Spinal cord (tissue), 10 donors: Measurements from ENCODE around the gene CFAP97. TPM values are rescaled to one million over a fixed set of nuclear protein-coding genes. Genes with fewer than 3 reads are reported as not detected.

Source experiments
- DNase-seq, 6 donors: peaks; one replicate each; pipeline versions ENCODE4 v3.0.0 to v3.0.0-alpha.2; 2013 to 2015; ENCODE audit warnings: low spot score in 6 of 6, low read depth in 4 of 6
- H3K27ac ChIP-seq: one replicate; pipeline ENCODE4 v1.5.1; 2013; ENCODE audit warnings: low read depth, low read length, control low read depth
- H3K27me3 ChIP-seq: one replicate; pipeline ENCODE4 v1.6.1; 2013; ENCODE audit warnings: low read length; ENCODE audit not compliant: control insufficient read depth, insufficient read depth
- H3K36me3 ChIP-seq: one replicate; pipeline ENCODE4 v1.6.1; 2013; ENCODE audit warnings: low read length; ENCODE audit not compliant: control insufficient read depth, insufficient read depth
- H3K4me1 ChIP-seq: one replicate; pipeline ENCODE4 v1.6.1; 2013; ENCODE audit warnings: low read length; ENCODE audit not compliant: control insufficient read depth, insufficient read depth
- H3K4me3 ChIP-seq: one replicate; pipeline ENCODE4 v1.5.1; 2013; ENCODE audit warnings: low read depth, low read length, control low read depth
- H3K9me3 ChIP-seq: one replicate; pipeline ENCODE4 v1.6.1; 2013; ENCODE audit warnings: low read length; ENCODE audit not compliant: control insufficient read depth, insufficient read depth
- WGBS: methylation state at CpG from one replicate; pipeline ENCODE4 v1.1.5; 2013; ENCODE audit warnings: missing lambda C conversion rate; ENCODE audit not compliant: insufficient coverage; 5-methylcytosine and 5-hydroxymethylcytosine counted together
- polyA plus RNA-seq, 2 donors: library from polyadenylated mRNA; unstranded; fragments of 120-200 nt; gene quantifications; one replicate each; pipeline ENCODE4 v1.2.1, GENCODE V29; 2013; ENCODE audit not compliant: insufficient read length in 2 of 2
- total RNA-seq, 2 donors: library from RNA; depleted of rRNA in 1 of 2; stranded (reverse); fragments of 120-200 nt in 1 of 2; fragments of >200 nt in 1 of 2; gene quantifications; one replicate each; pipeline versions ENCODE4 v1.2.3 to v1.2.4, GENCODE V29; 2013 to 2014
- donor health status: healthy.

The CFAP97 gene
- total and polyA plus RNA-seq, 4 donors, result 25.5 to 48.0 (median 33.5) TPM

GRCh38 chr4:185137233-185137925, 66.4 kb downstream of the CFAP97 start:
- Histone ChIP-seq H3K27ac (no peak overlapping the region), H3K4me1 (peaks cover 3% of the 10 kb centered on the region), H3K4me3 (no peak overlapping the region), H3K9me3 (no peaks in the 10 kb centered on the region), H3K36me3 (no peaks in the 10 kb centered on the region), H3K27me3 (no peaks in the 10 kb centered on the region)
- DNase-seq, result no peak
- WGBS, result 89% methylated on average over 21 of the region's 24 CpGs

GRCh38 chr4:185134307-185134869, 69.4 kb downstream of the CFAP97 start:
- H3K27me3 ChIP-seq, result no peaks in the 10 kb centered on the region
- no CpG with 5 or more reads among the region's 3 CpGs for WGBS
- no peaks in the 10 kb centered on the region for H3K4me1 ChIP-seq
- no peak overlapping the region for H3K27ac ChIP-seq
- H3K4me3 ChIP-seq, result no peak overlapping the region
- peak in 2 of 6 donors; percentile 78 to 90 for DNase-seq
- no peaks in the 10 kb centered on the region for H3K36me3 ChIP-seq
- H3K9me3 ChIP-seq, result no peaks in the 10 kb centered on the region

- Histone ChIP-seq H3K4me1 (peaks cover 20% of the 10 kb centered on the region), H3K36me3 (no peaks in the 10 kb centered on the region), H3K27me3 (peaks cover 15% of the 10 kb centered on the region), H3K27ac (no peak overlapping the region), H3K9me3 (no peaks in the 10 kb centered on the region), H3K4me3 (peak overlapping the region; percentile 53)
- WGBS, result under 1% methylated on average over 74 of the region's 74 CpGs
- peak in 2 of 6 donors; percentile 67 to 83 for DNase-seq
These were observed 75.3 kb downstream of the CFAP97 start for GRCh38 chr4:185128272-185129119.

GRCh38 chr4:185127021-185127925, 76.5 kb downstream of the CFAP97 start:
- peak in 2 of 6 donors; percentile 47 to 55 for DNase-seq

GRCh38 chr4:185124006-185124405, 79.8 kb downstream of the CFAP97 start:
- DNase-seq, result peak in 1 of 6 donors; percentile 79
- H3K27me3 ChIP-seq, result peaks cover 15% of the 10 kb centered on the region
- H3K27ac ChIP-seq, result no peak overlapping the region
- H3K4me3 ChIP-seq, result no peak overlapping the region
- no peaks in the 10 kb centered on the region for H3K9me3 ChIP-seq
- no CpG with 5 or more reads among the region's 3 CpGs for WGBS
- peaks cover 20% of the 10 kb centered on the region for H3K4me1 ChIP-seq
- H3K36me3 ChIP-seq, result no peaks in the 10 kb centered on the region

More at GRCh38 chr4:185127021-185127925, 76.5 kb downstream of the CFAP97 start:
- peak overlapping the region; percentile 53 for H3K4me3 ChIP-seq
- WGBS, result 5% methylated on average over 64 of the region's 64 CpGs
- peaks cover 20% of the 10 kb centered on the region for H3K4me1 ChIP-seq
- peaks cover 15% of the 10 kb centered on the region for H3K27me3 ChIP-seq
- no peaks in the 10 kb centered on the region for H3K36me3 ChIP-seq
- no peaks in the 10 kb centered on the region for H3K9me3 ChIP-seq
- no peak overlapping the region for H3K27ac ChIP-seq

GRCh38 chr4:185122681-185123345, 81.0 kb downstream of the CFAP97 start:
- WGBS, result no CpG with 5 or more reads among the region's 6 CpGs
- Histone ChIP-seq H3K27ac (no peak overlapping the region), H3K4me1 (peaks cover 9% of the 10 kb centered on the region)

GRCh38 chr4:185120631-185120946, 83.2 kb downstream of the CFAP97 start:
- H3K36me3 ChIP-seq, result no peaks in the 10 kb centered on the region
- H3K27me3 ChIP-seq, result no peaks in the 10 kb centered on the region
- DNase-seq, result no peak
- no peak overlapping the region for H3K4me3 ChIP-seq
- WGBS, result no CpG with 5 or more reads among the region's 6 CpGs
- no peaks in the 10 kb centered on the region for H3K9me3 ChIP-seq
- no peaks in the 10 kb centered on the region for H3K4me1 ChIP-seq
- H3K27ac ChIP-seq, result no peak overlapping the region

More at GRCh38 chr4:185122681-185123345, 81.0 kb downstream of the CFAP97 start:
- H3K4me3 ChIP-seq, result no peak overlapping the region
- no peaks in the 10 kb centered on the region for H3K9me3 ChIP-seq
- H3K27me3 ChIP-seq, result peaks cover 7% of the 10 kb centered on the region
- no peaks in the 10 kb centered on the region for H3K36me3 ChIP-seq
- no peak for DNase-seq

- no peak for DNase-seq
- Histone ChIP-seq H3K4me3 (no peak overlapping the region), H3K36me3 (no peaks in the 10 kb centered on the region), H3K9me3 (no peaks in the 10 kb centered on the region), H3K4me1 (no peaks in the 10 kb centered on the region), H3K27ac (no peak overlapping the region), H3K27me3 (no peaks in the 10 kb centered on the region)
- 64% methylated on average over 1 of the region's 3 CpGs for WGBS
These were observed 83.7 kb downstream of the CFAP97 start for GRCh38 chr4:185119927-185120630.
